A673 (cell line): ENCODE data around the gene PCCA. TPM values are rescaled to one million over a fixed set of nuclear protein-coding genes. Genes with fewer than 3 reads are reported as not detected.

ENCODE experiments used
- BruUV-seq: library from RNA; stranded (reverse); fragments of 400-500 nt; replicated peaks from 2 replicates; lab custom pipeline; 2021; lab: Mats Ljungman, UMichigan
- CTCF ChIA-PET: fragments of 300-600 bp; sonication (Branson Sonifier 250); formaldehyde crosslinking; loops from one replicate; lab custom pipeline; 2022; ENCODE audit warnings: antibody characterized with exemption; lab: Charles Lee
- POLR2A ChIA-PET: fragments of 300-600 bp; sonication (Branson Sonifier 250); formaldehyde crosslinking; loops from one replicate; lab custom pipeline; 2022; ENCODE audit warnings: antibody characterized with exemption; ENCODE audit not compliant: low non-redundant PET; lab: Charles Lee
- DNase-seq: peaks from one replicate; pipeline ENCODE4 v3.0.0-alpha.2; 2015; ENCODE audit warnings: low spot score
- H3K27ac ChIP-seq: fragments of 200-600 bp; sonication (generic); 2 replicates; pipeline ENCODE4 v1.5.1; 2016; ENCODE audit warnings: mixed run types, low read depth, mild to moderate bottlenecking, mixed read lengths, antibody characterized with exemption, low read length; ENCODE audit not compliant: poor library complexity, severe bottlenecking
- H3K27me3 ChIP-seq: fragments of 200-600 bp; sonication (generic); replicated peaks from 2 replicates; pipeline ENCODE4 v1.6.1; 2017; ENCODE audit warnings: mixed run types, low read depth, mild to moderate bottlenecking, mixed read lengths, antibody characterized with exemption, low read length; ENCODE audit not compliant: insufficient read depth, poor library complexity
- H3K36me3 ChIP-seq: fragments of 200-600 bp; sonication (generic); 2 replicates; pipeline ENCODE4 v1.6.1; 2016; ENCODE audit warnings: mixed run types, mild to moderate bottlenecking, mixed read lengths, antibody characterized with exemption, low read length; ENCODE audit not compliant: insufficient read depth, poor library complexity, severe bottlenecking
- H3K4me1 ChIP-seq: fragments of 200-600 bp; sonication (generic); 2 replicates; pipeline ENCODE4 v1.6.1; 2017; ENCODE audit warnings: mixed run types, mild to moderate bottlenecking, mixed read lengths, antibody characterized with exemption, low read length; ENCODE audit not compliant: insufficient read depth, poor library complexity, severe bottlenecking
- H3K4me3 ChIP-seq: fragments of 200-600 bp; sonication (generic); 2 replicates; pipeline ENCODE4 v1.5.1; 2016; ENCODE audit warnings: low read depth, mixed run types, mild to moderate bottlenecking, mixed read lengths, low read length; ENCODE audit not compliant: poor library complexity, severe bottlenecking
- H3K9me3 ChIP-seq: fragments of 200-600 bp; sonication (generic); 2 replicates; pipeline ENCODE4 v1.6.1; 2016; ENCODE audit warnings: mixed run types, low read depth, mild to moderate bottlenecking, mixed read lengths, antibody characterized with exemption, low read length; ENCODE audit not compliant: poor library complexity, severe bottlenecking
- CTCF ChIP-seq: fragments of 300-800, 200-600 bp; sonication (generic); conservative IDR thresholded peaks from 2 replicates; pipeline ENCODE4 v1.5.1; 2017; ENCODE audit warnings: low read depth, mild to moderate bottlenecking, antibody characterized with exemption, low read length, moderate library complexity, mixed read lengths
- EZH2 ChIP-seq: fragments of 200-600 bp; sonication (generic); IDR thresholded peaks from 2 replicates; pipeline ENCODE4 v1.6.1; 2017; ENCODE audit warnings: borderline replicate concordance, low read depth, mild to moderate bottlenecking, mixed read lengths, antibody characterized with exemption, low read length; ENCODE audit not compliant: poor library complexity, severe bottlenecking
- intact Hi-C: fragments of 100-400 bp; cut with micrococcal nuclease; formaldehyde crosslinking; loops from one replicate; pipeline ENCODE4 v1.10.0; 2022; ENCODE audit not compliant: unreplicated experiment
- total RNA-seq: library from RNA; stranded (reverse); gene quantifications from 2 replicates; pipeline ENCODE4 v1.2.3, GENCODE V29; 2021

The PCCA gene
- total RNA-seq, 1 experiment from 2014 or later, result 93.0 TPM

GRCh38 chr13:100179276-100179675 lies 90.4 kb downstream of the PCCA start:
- POLR2A ChIA-PET, result interaction anchor here (0.6 kb wide), 1 partner anchor 157 kb away, joined by 18 read pairs; no protein-coding TSS in a partner anchor
- no peak for DNase-seq
- Histone ChIP-seq H3K4me3 (no peak overlapping the region), H3K4me1 (peaks cover 39% of the 10 kb centered on the region), H3K9me3 (no peaks in the 10 kb centered on the region), H3K27ac (no peak overlapping the region), H3K36me3 (no peaks in the 10 kb centered on the region), H3K27me3 (no peaks in the 10 kb centered on the region)
- intact Hi-C loops, result no loop called here
- TF ChIP-seq EZH2 (no peak), CTCF (no peak)
- CTCF ChIA-PET, result no interaction called here
- no TSS peak for BruUV-seq

DNA sequence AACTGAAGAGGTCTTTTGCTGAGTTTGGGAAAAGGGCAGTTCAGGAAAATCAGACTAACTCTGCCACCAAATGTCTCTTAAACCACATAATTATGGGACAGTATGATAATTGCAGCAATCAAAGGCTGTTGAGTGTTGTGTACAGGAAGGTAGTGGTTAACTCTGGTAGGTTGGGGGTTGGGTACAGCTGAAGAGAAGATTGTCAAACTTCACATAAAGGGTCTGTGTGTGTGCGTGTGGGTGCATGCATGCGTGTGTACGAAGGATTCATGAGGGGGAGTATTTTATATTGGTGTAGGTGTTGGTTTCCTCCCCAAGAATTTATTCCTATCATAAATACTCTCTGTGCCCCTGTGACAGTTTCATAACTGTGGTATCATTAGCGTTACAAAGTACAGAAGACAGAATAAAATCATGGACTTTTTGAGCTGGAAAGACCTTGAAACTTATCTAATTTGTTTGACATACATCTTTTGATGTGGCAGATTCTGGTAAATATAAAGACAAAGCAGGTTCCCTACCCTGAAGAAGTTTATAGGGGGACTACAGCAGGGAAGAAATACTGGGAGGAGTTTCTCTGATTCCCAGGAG lies 94.1 kb downstream of the PCCA start:
- no peak overlapping the region for H3K27ac ChIP-seq
- H3K4me3 ChIP-seq, result no peak overlapping the region
- BruUV-seq, result no TSS peak
- TF ChIP-seq CTCF, result no peak
- no peaks in the 10 kb centered on the region for H3K27me3 ChIP-seq
- H3K9me3 ChIP-seq, result no peaks in the 10 kb centered on the region
- peaks cover 12% of the 10 kb centered on the region for H3K4me1 ChIP-seq
- POLR2A ChIA-PET, result no interaction called here
- H3K36me3 ChIP-seq, result no peaks in the 10 kb centered on the region
- intact Hi-C loops, result no loop called here
- CTCF ChIA-PET, result no interaction called here
- DNase-seq, result no peak

DNA sequence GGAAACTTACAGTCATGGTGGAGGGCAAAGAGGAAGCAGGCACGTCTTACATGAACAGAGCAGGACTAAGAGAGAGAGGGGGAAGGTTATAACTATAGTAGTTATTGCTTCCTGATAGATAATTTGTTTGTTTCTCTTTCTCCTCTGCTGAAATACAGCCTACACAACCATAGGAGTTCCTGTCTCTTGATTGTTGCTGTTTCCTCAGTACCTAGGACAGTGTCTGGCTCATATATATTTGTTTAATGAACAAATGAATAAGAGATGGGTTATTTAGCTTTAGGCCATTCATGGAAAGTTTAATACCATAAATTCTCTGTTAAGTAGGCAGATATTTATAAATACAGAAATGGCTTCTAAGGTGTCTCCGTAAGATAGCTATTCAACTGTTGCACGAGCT lies 95.2 kb downstream of the PCCA start:
- Histone ChIP-seq H3K36me3 (no peaks in the 10 kb centered on the region), H3K27ac (peak overlapping the region; percentile 21), H3K9me3 (no peaks in the 10 kb centered on the region), H3K27me3 (no peaks in the 10 kb centered on the region), H3K4me3 (no peak overlapping the region), H3K4me1 (peaks cover 6% of the 10 kb centered on the region)
- intact Hi-C loops, result no loop called here
- CTCF ChIA-PET, result no interaction called here
- POLR2A ChIA-PET, result no interaction called here
- TF ChIP-seq EZH2 (no peak), CTCF (no peak)
- no peak for DNase-seq
- no TSS peak for BruUV-seq
